Activated T-cell treated with anti-CD3 and anti-CD28 coated beads for 4 hours (primary cell): ENCODE data around the gene PTPRN2.
"Not testable (repeated sequence)": the region's sequence is repeated elsewhere in the genome, so short reads cannot be mapped to it uniquely, and the experiment has no call there.

Experiments
- DNase-seq: peaks from one replicate; pipeline ENCODE4 v3.0.0-alpha.2; 2020

The PTPRN2 gene

GRCh38 chr7:157519798-157520244, 1067.8 kb downstream of the PTPRN2 start:
- no peak for DNase-seq

DNA sequence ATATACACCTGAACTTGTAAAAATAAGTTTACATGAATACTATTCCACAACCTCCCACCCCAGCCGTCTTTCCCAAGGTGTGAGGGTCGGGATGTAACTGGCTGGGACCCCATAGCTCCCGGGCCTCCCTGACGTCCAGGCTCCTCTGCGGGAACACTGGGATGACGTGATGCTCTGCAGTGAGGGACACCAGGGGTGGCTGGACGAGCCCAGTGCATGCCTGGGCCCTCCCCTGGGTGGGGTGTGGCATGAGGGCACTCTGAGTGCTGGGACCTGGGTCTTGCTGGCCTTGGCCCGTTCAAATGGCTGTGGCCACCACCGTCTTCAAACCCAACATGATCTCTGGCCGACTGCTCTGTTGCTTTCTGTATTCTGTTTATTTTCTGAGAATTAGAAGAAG, 1068.4 kb downstream of the PTPRN2 start:
- DNase-seq: no peak

DNA sequence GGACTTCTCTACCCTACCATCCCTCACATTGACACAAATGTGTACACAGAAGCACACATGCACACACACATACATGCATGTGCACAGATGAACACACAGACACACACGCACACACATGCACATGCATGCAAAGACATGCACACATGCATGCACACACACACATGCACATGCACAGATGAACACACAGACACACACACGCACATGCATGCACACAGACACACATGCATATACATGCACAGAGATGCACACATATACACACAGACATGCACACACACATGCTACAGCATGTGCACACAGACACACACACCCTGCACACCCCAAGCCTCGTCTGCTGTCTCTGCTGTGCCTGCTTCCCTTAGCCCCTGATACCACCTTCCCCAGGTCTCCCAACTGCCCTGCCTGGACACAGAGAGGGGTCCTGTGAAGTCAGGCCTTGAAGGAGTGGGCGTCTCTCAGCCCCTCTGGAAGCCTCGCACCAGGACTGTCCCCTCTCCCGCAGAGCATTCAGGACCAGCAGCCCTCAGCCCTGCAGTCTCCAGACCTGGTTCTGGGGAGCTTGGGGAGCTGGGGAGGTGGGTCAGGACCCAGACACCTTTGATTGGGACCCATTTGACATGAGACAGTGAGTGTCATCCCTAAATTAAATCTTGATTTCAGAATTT, 1069.0 kb downstream of the PTPRN2 start:
- DNase-seq: no peak

GRCh38 chr7:157517782-157518513, 1069.7 kb downstream of the PTPRN2 start:
- DNase-seq: no peak

DNA sequence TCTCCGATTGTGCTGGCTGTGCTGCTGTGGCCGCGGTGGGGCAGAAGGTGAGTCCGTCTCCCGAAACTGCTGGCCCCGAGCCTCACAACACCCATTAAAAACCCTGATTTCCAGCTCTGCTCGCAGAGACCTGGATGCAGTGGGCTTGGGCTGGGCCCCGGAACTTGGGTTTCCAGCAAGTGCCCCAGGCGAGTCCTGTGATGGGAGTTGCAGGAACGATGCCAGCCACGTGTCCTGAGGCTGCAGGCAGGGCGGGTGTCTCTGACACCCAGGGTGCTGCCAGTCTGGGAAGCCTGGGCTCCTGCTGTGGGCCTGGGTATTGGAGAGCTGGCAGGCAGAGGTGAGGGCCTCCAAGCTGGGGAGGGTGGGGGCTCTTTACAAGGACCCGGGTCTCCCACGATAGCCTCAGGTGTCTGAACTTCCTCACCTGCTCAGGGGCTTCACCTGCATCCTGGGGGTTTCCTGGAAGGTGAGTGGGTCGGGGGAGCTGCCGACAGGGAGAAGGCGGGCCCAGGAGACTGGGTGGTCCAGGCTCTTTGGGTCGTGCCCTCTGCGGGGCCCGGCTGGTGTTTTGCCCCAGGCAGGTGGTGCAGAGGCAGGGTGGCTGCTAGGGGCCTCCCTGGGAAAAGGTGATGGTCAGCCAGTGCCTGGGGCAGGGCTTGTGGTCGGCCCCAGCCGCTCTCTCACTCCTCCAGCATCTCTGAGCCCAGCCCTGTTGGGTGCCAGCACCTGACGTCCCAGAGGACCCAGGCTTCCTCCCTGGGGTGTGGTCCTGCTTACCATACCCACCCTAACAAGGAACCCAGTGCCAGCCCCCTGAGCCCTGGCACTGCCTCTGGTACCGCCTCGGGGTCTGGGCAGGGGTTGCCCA, 1070.5 kb downstream of the PTPRN2 start:
- DNase-seq: no peak

- DNase-seq: no peak
Measured at GRCh38 chr7:157516311-157516710, 1071.3 kb downstream of the PTPRN2 start.

DNA sequence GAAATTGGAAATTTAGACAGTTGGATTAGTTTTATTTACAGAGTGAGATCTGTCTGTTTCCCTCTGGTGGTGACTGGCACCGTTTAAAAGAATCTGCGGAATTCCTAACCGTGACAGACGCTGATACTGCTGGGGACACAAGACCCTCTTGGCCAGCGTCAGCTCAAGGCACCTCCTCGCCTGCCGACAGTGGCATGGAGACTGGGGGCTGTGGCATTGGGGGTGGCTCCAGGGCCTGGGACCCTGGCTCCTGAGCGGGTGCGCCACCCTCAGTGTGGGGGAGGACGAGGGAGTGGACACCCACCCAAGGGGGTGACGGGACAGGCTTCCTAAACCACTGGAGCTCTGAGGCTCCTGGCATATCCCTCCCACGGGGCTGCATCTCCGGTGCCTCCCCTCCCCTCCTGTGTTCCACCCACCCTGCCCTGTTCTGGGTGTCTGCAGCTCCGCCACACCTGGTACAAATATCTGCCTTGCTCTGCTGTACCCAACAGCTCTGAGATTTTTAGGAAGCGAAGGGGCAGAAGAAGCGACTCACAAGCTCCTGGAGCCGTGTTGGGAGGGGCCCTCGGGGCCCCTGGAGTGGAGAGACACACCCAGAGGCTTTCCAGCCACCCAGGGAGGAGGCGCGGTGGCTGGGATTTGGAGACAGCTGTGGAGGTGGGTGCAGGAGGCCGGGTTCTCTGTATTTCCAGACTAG, 1072.1 kb downstream of the PTPRN2 start:
- no peak for DNase-seq

DNA sequence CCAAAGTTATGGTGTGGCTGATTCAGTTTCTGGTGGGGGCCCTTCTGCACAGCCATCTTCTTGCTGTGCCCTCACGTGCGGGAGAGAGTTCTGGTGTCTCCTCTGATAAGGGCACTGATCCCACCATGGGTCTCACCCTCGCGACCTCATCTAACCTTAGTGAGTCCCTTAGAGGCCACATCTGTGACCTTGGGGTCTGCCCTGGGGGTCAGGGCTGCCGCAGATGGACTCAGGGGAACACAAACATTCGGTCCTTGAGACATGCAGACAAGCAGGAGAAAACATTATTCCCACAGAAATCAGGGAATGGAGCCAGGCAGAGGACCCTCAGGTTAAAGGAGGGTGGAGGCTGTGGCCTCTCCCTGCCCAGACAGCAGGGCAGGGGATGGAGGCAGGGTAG, 1072.9 kb downstream of the PTPRN2 start:
- DNase-seq: no peak

DNA sequence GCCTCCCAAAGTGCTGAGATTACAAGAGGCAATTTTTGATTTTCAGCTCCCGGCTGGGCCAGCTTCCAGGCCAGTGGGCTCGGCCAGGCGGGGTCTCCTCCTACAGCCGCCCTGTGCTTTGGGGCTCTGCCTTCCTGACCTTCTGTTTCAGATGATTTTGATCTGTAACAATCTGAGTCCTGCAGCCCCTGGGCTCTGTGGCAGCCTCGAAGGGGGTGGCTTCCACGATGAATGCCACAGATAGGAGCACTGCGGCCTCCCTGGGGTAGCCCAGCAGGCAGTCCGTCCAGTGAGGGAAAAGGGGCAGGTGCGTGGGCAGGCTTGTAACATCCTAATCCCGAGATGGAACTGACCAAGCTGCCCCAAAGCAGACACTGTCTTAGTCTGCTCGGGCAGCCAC, 1073.3 kb downstream of the PTPRN2 start:
- DNase-seq: no peak

- no peak for DNase-seq
Measured at GRCh38 chr7:157513682-157514081, 1073.9 kb downstream of the PTPRN2 start.

- DNase-seq: no peak
Measured at GRCh38 chr7:157513162-157513621, 1074.4 kb downstream of the PTPRN2 start.

DNA sequence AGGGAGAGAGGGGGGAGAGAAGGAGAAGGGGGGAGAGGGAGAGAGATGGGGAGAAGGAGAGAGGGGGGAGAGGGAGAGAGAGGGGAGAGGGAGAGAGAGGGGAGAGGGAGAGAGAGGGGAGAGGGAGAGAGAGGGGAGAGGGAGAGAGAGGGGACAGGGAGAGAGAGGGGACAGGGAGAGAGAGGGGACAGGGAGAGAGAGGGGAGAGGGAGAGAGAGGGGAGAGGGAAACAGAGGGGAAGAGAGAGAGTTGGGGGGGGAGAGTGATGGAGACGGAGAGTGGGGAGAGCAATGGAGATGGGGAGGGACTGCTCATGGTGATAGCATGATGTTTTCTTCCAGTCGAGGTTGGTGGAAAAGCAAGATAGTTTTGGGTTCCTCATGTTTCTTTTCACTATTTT, 1078.4 kb downstream of the PTPRN2 start:
- DNase-seq: no peak

- no peak for DNase-seq
Measured at GRCh38 chr7:157508477-157508881, 1079.1 kb downstream of the PTPRN2 start.

- DNase-seq: no peak
Measured at GRCh38 chr7:157507987-157508386, 1079.6 kb downstream of the PTPRN2 start.

- DNase-seq: no peak
Measured at GRCh38 chr7:157506268-157506667, 1081.4 kb downstream of the PTPRN2 start.

DNA sequence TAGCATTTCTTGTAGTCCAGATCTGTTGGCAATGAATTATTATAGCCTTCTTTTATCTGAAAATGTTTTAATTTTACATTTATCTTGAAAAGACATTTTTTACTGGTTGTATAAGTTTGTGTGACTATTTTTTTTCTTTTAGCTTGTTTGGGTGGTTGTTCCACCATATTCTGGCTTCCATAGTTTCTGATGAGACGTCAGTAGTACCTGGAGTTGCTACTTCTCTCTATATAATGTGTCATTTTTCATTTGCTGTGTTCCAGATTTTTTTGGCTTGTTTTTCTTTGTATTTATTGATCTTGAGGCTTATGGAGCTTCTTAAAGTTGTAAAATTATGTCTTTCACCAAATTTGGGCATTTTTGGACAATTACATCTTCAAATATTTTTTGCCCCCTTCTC, 1082.0 kb downstream of the PTPRN2 start:
- no peak for DNase-seq

DNA sequence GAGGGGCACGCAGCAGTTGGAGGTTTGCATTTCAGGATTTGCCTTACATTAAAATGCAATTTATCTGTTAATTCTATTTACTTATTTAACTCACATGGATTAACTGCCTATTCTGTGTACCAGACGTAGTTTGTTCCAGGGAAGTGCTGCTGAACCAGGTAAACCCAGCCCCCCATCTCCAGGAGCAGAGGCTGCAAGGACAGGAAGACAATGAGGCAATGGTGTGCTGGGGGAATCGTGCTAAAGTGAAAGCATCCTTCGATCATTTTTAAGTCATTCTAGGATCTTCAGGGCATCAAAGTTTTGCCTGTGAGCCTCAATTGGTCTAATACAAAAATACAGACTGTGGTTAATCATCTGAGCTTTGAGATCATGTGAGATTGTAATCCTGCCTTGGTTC, 1084.4 kb downstream of the PTPRN2 start:
- no peak for DNase-seq

GRCh38 chr7:157502701-157503111, 1084.9 kb downstream of the PTPRN2 start:
- peak; percentile 17 for DNase-seq

- no peak for DNase-seq
Measured at GRCh38 chr7:157501581-157501980, 1086.0 kb downstream of the PTPRN2 start.

GRCh38 chr7:157500989-157501540, 1086.6 kb downstream of the PTPRN2 start:
- not testable (repeated sequence) for DNase-seq

- no peak for DNase-seq
Measured at GRCh38 chr7:157500171-157500960, 1087.3 kb downstream of the PTPRN2 start.

DNA sequence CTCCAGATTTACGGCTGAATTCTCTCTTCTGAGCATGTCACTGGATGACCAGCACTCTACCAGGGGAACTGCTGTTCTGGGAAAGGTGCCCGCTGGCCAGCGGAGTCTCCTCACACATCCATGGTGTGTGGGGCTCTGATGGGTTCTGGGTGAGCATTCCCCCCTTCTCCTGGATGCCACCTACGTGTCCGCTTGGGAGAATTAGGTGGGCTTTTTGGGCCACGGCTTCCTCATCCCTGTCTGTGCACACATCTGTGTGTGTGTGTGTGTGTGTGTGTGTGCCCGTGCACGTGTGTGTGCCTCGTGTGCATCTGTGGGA, 1087.8 kb downstream of the PTPRN2 start:
- DNase-seq: no peak
